ENCODE measurements around the gene ELFN1. TPM values are rescaled to one million over a fixed set of nuclear protein-coding genes. Genes with fewer than 3 reads are reported as not detected.

The ELFN1 gene
- total RNA-seq, 4 donors from 2014 or later = 0.42 to 3.7 (median 1.3) TPM

DNA sequence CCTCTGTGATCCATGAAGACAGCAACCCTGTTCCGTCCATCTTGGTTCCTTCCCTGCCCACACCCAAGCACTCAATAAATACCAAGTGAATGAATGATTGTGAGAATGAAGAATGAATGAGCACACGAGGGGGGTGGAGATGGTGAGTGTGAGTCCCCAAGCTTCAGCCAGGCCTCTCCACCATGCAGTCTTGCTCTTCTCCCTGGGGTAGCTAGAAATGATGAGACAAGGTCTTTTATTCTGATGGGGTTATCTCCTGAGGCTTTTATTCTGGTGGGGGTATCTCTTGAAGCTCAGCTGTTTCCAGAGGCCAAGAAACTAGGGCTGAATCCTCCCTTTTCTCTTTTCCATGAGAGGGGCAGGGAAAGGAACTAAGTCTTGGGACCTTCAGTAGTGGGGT is 57.0 kb downstream of the ELFN1 start:
- WGBS, 2 donors (ENCODE audit: low coverage in 1 of 2) = 87 to 100% methylated on average over 1 to 2 of the region's 2 CpGs
- no peak overlapping the region for H3K4me3 ChIP-seq
- TF ChIP-seq POLR2AphosphoS5 (IDR thresholded peaks at IDR 0.05) (no peak), EP300 (IDR thresholded peaks at IDR 0.05) (no peak), POLR2A (IDR thresholded peaks at IDR 0.05) (no peak)
- TF ChIP-seq, protein P1, sequence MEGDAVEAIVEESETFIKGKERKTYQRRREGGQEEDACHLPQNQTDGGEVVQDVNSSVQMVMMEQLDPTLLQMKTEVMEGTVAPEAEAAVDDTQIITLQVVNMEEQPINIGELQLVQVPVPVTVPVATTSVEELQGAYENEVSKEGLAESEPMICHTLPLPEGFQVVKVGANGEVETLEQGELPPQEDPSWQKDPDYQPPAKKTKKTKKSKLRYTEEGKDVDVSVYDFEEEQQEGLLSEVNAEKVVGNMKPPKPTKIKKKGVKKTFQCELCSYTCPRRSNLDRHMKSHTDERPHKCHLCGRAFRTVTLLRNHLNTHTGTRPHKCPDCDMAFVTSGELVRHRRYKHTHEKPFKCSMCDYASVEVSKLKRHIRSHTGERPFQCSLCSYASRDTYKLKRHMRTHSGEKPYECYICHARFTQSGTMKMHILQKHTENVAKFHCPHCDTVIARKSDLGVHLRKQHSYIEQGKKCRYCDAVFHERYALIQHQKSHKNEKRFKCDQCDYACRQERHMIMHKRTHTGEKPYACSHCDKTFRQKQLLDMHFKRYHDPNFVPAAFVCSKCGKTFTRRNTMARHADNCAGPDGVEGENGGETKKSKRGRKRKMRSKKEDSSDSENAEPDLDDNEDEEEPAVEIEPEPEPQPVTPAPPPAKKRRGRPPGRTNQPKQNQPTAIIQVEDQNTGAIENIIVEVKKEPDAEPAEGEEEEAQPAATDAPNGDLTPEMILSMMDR (IDR thresholded peaks at IDR 0.05) = no peak
- ATAC-seq = no peak
- H3K4me1 ChIP-seq = peaks cover 0 to 15% (median 0%) of the 10 kb centered on the region in 3 donors
- no peaks in the 10 kb centered on the region for H3K36me3 ChIP-seq
- H3K27ac ChIP-seq = no peak overlapping the region
- H3K27me3 ChIP-seq = peaks cover 30% of the 10 kb centered on the region
- H3K9me3 ChIP-seq = peaks cover 0 to 34% (median 0%) of the 10 kb centered on the region in 3 donors

DNA sequence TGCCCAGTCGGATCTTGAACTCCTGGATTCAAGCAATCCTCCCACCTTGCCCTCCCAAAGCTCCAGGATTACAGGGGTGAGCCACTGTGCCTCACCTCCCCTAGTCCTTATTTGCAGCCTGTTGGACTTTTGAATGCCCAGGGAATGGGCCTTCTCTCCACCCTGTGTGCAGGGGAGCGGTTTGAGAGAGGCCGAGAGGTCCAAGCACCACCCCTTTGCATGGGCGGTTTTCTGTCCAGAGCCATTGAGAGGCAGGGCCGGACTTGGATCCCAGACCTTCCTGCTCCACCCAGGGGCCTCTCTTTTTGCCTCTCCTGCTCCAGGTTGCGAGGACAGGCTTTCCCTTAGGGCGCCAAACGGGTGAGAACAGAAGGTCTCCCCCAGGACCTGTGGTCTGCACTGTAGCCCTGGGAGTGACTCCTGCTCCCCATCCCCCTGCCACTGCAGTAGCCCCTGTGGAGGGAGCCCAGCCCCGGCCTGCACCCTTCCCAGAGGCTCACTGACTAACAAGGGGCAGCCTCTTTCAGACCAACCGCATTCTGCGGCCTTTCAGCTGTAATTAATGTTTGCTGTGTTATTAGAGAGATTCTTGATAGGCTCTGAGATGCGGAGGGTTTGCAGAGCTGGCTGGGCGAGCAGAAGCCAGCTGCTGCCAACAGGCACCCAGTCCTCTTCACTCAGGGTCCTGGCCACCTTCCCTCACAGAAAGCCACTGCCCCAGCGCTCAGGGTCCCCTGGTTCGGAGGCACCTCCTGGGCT is 57.9 kb downstream of the ELFN1 start:
- no peak overlapping the region for H3K4me3 ChIP-seq
- peaks cover 0 to 34% (median 0%) of the 10 kb centered on the region in 3 donors for H3K9me3 ChIP-seq
- peaks cover 0 to 15% (median 0%) of the 10 kb centered on the region in 3 donors for H3K4me1 ChIP-seq
- no peak overlapping the region for H3K27ac ChIP-seq
- no peak for ATAC-seq
- H3K36me3 ChIP-seq = no peaks in the 10 kb centered on the region
- TF ChIP-seq POLR2A (IDR thresholded peaks at IDR 0.05) = no peak
- no peak for TF ChIP-seq POLR2AphosphoS5 (IDR thresholded peaks at IDR 0.05)
- TF ChIP-seq, protein P1 (IDR thresholded peaks at IDR 0.05) = no peak
- TF ChIP-seq EP300 (IDR thresholded peaks at IDR 0.05) = no peak
- WGBS, 2 donors (ENCODE audit: low coverage in 1 of 2) = 71 to 85% methylated on average over 1 to 3 of the region's 15 CpGs
- peaks cover 30% of the 10 kb centered on the region for H3K27me3 ChIP-seq

GRCh38 chr7:1729183-1729582 is 59.1 kb downstream of the ELFN1 start:
- TF ChIP-seq EP300 (IDR thresholded peaks at IDR 0.05) (no peak), POLR2AphosphoS5 (IDR thresholded peaks at IDR 0.05) (no peak), POLR2A (IDR thresholded peaks at IDR 0.05) (no peak)
- TF ChIP-seq, protein P1 (IDR thresholded peaks at IDR 0.05) = no peak
- Histone ChIP-seq H3K27me3 (peaks cover 41% of the 10 kb centered on the region), H3K27ac (no peak overlapping the region), H3K36me3 (no peaks in the 10 kb centered on the region), H3K4me1 (peaks cover 0 to 15% (median 0%) of the 10 kb centered on the region in 3 donors), H3K9me3 (peaks cover 0 to 34% (median 0%) of the 10 kb centered on the region in 3 donors), H3K4me3 (no peak overlapping the region)
- no peak for ATAC-seq
- no CpG with 5 or more reads among the region's 8 CpGs for WGBS, 2 donors (ENCODE audit: low coverage in 1 of 2)

DNA sequence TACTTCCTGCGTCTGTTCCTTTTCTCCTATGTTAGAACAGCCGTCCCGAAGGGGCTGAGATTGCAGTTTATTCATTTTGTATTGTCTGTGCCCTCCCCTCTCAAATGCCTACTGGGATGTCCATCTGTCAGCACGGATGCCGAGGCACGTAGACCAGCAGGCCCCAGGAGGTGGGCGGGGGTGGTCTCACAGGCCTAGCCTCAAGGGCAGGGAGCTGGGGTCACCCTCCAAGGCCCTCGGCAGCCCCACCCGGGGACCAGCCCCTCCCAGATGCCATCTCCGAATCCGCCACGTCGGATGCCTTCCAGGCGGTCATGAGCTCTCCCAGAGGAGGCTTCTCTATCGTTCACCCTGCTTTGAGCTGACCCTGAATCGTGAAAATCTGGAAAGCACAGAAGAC is 59.7 kb downstream of the ELFN1 start:
- no peak for ATAC-seq
- TF ChIP-seq, protein P1 (IDR thresholded peaks at IDR 0.05) = no peak
- no peak for TF ChIP-seq EP300 (IDR thresholded peaks at IDR 0.05)
- TF ChIP-seq POLR2AphosphoS5 (IDR thresholded peaks at IDR 0.05) = no peak
- no peak for TF ChIP-seq POLR2A (IDR thresholded peaks at IDR 0.05)
- Histone ChIP-seq H3K4me1 (peaks cover 0 to 15% (median 0%) of the 10 kb centered on the region in 3 donors), H3K36me3 (no peaks in the 10 kb centered on the region), H3K9me3 (peaks cover 0 to 34% (median 0%) of the 10 kb centered on the region in 3 donors), H3K27ac (no peak overlapping the region), H3K4me3 (no peak overlapping the region), H3K27me3 (peaks cover 46% of the 10 kb centered on the region)
- WGBS, 2 donors (ENCODE audit: low coverage in 1 of 2) = 89 to 93% methylated on average over 3 to 7 of the region's 16 CpGs

DNA sequence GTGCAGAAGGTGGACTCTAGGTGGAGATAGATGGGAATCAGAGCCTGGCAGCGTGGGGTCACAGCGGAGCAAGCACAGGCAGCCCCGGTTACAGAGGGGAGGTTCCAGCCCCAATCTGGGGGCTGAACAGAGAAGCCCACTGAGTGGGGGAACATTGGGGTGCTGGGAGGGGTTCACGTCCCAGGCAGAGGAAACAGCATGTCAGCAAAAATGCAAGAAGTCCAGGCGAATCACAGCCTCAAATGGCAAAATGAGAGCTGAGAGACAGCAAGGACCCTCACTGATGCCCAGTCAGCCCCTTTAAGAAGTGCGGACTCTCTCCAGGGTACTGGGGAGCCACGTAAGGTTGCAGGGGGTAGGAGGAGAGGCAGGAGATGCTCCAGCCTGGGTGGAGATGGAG is 62.0 kb downstream of the ELFN1 start:
- Histone ChIP-seq H3K4me3 (no peak overlapping the region), H3K36me3 (no peaks in the 10 kb centered on the region), H3K9me3 (peaks cover 0 to 34% (median 0%) of the 10 kb centered on the region in 3 donors), H3K27me3 (peaks cover 46% of the 10 kb centered on the region), H3K27ac (no peak overlapping the region), H3K4me1 (no peaks in the 10 kb centered on the region)
- 83 to 93% methylated on average over 2 to 5 of the region's 7 CpGs for WGBS, 2 donors (ENCODE audit: low coverage in 1 of 2)
- no peak for TF ChIP-seq EP300 (IDR thresholded peaks at IDR 0.05)
- no peak for TF ChIP-seq POLR2AphosphoS5 (IDR thresholded peaks at IDR 0.05)
- no peak for TF ChIP-seq POLR2A (IDR thresholded peaks at IDR 0.05)
- ATAC-seq = no peak

Measured in gastroesophageal sphincter (tissue), 4 donors.